Ramos (cell line): ENCODE data around the gene OR2H1.
"Not testable (repeated sequence)": the region's sequence is repeated elsewhere in the genome, so short reads cannot be mapped to it uniquely, and the experiment has no call there.

Experiments used
- in situ Hi-C: fragments of 300-500 bp; cut with MboI; formaldehyde crosslinking; loops from one replicate; pipeline ENCODE4 v1.14.3; 2022; ENCODE audit warnings: low sequenced_read_pairs; ENCODE audit not compliant: unreplicated experiment

Gene OR2H1

DNA sequence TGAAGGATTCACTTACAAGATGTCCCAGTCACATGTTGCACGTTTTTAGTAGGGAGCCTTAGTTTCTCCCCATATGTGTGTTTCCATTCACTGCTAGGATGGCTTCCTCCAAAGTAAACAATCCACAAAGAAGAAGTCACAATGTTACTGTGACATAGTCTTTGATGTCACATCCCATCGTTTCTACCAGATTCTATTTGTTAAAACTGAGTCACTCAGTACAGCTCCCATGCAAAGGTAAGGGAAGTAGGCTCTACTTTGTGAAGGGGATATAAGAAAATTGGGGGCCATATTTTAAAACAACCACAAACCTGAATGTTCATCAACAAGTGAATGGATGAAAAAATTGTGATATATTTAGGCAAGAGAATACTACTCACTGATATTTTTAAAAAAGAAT lies at the start of gene OR2H1, which contains the start of gene OR11A1:
Gene OR2H1, plus strand, starts transcription at position 185 of the 400 bp plus-strand sequence. CDS start 4,615 bp downstream, outside the sequence.
Gene OR11A1, minus strand, starts transcription at position 101 of the 400 bp plus-strand sequence. CDS start 29,430 bp downstream, outside the sequence.
- in situ Hi-C loops, result no loop called here

DNA sequence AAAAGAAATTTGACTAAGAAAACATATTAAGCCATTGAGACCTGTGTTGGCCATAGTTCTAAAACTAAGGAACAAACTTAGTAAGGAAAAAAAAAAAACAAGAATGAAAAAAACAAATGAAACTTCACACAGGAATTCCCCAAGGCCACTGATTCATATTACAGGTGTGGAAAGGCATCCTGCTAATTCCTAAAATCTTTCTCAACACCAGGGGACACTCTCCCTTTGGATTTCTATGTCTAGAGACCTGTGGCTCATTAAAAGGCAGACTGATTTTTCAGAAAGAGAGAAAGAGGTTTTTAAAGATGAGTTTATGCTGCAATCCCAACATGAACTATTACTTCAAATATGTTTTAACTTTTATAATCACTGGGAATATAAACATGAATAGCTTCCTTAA lies 42.4 kb upstream of the OR2H1 start, which contains the start of gene OR12D1:
Gene OR12D1, plus strand, starts transcription at position 341 of the 400 bp plus-strand sequence.
- in situ Hi-C loops, result no loop called here

DNA sequence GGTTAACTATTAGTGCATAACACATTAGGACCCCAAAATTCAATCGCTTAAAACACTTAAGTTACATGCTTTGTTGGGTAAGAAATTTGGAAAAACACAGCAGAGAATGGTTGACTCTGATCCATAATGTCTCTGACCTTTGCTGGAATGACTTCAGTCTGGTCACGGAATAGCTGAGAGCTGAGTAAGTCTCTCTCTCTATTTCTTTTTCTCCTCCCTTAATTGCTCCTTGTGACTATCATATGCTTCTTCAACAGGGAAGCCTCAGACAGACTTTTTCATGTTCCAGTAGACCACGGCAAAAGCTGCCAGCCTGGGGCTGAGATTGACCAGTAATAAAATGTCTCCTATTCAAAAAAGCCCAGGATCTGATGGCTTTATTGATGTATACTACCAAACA lies 37.4 kb upstream of the OR2H1 start:
- in situ Hi-C loops, result no loop called here

DNA sequence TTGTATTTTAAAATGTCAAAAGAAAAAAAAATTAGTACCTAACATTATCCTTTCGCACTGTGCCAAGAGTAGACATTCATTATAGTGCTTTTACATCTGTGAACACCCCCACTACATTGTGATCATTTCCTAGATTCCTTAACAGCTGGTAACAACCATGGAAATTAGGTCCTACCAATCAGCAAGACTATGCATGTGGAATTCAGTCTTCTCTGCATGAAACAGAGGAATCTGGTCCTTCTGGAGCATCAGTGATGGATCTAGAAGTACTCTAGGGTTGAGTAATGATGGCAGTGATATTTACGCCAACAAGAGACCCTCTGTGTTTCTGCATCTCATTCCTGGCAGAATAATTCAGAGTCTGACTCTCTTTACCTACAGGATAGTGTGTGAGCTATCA lies 32.8 kb upstream of the OR2H1 start:
- in situ Hi-C loops, result no loop called here

DNA sequence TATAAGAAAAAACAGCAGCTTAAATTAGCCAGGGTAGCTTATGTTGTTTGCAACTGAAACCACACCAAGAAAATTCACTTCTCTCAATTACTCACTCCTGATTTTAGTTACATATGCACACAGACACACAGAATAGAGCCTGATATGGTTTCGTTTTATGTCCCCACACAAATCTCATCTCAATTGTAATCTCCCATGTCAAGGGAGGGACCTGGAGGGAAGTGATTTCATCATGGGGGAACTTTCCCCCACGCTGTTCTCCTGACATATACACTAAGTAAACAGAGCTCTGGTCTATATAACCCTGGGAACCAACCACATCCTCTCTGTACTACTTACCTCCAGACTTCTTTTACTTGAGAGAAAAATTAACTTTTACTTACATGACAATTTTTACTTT lies 32.4 kb upstream of the OR2H1 start:
- in situ Hi-C loops, result no loop called here

DNA sequence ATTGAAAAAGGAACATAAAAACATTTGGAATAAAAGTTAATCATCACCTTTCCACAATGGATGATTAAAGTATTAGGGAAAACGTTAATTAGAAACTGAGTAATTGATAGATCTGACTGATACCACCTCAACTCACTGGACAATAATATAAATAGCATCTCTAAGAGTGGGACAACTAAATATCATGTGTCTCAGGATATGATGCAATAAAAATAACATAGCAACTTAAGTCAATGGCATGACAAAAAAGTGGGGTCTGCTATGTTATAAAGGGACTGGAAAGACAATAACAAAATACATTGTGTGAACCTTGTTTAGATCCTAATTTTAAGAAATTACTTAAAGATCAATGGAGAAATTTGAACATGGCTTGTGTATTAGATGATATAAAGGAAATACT lies 31.9 kb upstream of the OR2H1 start:
- in situ Hi-C loops, result no loop called here

DNA sequence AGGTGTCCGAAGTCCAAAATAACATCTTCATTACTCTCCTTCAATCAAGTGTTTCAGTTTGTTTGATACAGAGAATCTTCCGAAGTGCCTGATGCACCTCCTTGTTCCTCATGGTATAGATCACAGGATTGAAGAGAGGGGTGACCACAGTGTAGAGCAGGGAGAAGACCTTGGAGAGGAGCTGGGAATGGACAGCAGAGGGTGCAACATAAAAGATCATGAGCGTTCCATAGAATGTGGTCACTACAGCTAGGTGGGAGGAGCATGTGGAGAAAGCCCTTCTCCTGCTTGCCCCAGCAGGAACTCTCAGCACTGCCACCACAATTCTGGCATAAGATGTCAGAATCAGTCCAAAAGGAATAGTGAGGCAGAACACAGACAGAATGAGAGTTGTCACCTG lies 30.3 kb upstream of the OR2H1 start:
- in situ Hi-C loops, result no loop called here

DNA sequence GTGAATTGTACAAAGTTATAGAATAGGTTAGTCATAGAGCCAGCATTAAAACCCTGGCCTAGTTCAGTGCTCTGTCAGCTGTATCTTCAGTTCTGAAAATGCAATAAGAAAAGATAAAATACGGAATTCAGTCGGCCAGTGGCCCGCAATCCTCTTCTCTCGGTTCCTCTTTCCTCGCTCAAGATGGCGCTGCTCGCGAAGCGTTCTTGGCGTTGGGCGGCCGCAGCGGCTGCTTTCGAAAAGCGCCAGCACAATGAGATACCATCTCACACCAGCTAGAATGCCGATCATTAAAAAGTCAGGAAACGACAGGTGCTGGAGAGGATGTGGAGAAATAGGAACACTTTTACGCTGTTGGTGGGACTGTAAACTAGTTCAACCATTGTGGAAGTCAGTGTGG lies 20.2 kb upstream of the OR2H1 start:
- in situ Hi-C loops, result not testable (repeated sequence)

DNA sequence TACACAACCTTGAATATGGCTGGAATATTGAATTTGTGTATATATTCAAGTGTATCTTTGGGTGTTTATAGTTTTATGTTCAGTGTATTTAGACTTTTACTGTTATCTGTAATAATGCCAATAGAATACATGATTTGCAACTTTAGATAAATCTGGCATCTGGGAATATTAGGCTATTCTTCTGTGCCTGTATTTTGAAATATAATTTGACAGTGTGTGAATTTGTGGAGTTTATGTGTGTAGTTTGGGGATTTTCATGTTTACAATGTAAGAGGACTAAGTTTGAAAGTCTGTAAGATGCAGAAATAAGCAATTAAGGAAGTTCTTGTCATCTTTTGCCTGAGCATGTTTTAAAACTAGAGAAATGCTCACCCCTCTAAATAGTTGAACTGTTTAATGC lies 17.9 kb upstream of the OR2H1 start, which contains the start of gene OR10C1:
Gene OR10C1, plus strand, starts transcription at position 301 of the 400 bp plus-strand sequence. CDS start 710 bp downstream, outside the sequence.
- in situ Hi-C loops, result no loop called here

DNA sequence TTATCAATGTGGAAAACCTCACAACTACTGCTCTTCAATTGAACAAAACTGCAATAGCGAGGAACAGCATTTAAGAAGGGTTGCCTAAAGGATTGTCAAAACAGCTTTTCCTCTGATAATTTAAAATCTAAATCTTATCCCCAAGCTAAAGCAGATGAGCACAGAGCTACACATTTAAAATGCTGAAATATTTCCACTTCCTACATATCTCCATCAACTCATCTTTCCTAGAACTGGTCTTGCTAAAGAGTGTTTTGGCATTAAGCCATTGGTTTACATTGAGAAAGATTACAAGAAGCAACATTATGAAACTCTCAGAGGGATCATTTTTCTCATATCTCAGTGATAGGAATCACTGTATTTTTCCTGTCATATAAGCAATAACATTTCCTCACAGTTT lies 14.2 kb upstream of the OR2H1 start:
- in situ Hi-C loops, result no loop called here

DNA sequence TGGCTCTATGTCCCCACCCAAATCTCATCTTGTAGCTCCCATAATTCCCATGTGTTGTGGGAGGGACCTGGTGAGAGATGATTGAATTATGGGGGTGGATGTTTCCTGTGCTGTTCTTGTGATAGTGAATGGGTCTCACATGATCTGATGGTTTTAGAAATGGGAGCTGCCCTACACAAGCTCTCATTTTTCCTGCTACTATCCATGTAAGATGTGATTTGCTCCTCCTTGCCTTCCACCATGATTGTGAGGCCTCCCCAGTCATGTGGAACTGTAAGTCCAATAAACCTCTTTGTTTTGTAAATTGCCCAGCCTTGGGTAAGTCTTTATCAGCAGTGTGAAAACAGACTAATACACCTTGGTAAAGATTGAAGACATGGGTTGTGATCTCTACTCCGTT lies 12.9 kb upstream of the OR2H1 start:
- in situ Hi-C loops, result not testable (repeated sequence)

DNA sequence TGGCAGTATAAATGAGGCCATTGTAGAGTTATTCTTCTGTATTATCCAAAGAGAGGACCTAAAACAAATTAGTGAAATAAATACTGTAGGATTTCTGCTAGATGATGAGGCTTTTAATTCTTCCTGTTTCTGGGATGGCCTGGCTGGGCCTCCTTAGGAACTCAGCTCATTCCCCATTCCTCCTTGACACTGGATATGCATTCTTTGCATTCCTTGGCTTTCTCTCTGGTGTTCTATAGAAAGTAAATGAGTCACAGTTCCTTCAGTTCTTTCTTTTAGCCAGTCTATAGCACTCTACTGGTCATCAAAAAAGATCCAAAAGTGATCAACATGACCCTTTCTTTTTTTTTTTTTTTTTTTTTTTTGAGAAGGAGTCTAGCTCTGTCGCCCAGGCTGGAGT lies 9.3 kb upstream of the OR2H1 start:
- in situ Hi-C loops, result no loop called here

DNA sequence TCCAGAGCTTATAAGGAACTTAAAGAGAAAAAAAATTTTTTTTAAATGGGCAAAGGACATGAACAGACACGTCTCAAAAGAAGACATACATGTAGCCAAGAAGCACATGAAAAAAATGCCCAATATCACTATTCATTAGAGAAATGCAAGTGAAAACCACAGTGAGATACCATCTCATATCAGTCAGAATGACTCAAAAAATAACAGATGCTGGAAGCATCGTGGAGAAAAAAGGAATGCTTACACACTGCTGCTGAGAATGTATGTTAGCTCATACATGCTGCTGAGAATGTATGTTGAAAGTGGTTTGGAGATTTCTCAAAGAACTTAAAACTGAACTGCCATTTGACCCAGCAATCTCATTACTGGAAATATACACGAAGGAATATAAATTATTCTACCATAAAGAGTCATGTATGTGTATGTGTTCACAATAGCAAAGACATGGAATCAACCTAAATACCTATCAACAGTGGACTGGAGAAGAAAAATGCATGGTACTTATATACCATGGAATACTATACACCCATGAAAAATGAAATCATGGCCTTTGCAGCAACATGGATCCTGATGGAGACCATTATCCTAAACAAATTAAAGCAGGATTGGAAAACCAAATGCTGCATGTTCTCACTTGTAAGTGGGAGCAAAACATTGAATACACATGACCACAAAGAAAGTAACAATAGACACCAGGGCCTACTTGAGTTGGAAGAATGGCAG lies 5.3 kb upstream of the OR2H1 start:
- in situ Hi-C loops, result no loop called here

DNA sequence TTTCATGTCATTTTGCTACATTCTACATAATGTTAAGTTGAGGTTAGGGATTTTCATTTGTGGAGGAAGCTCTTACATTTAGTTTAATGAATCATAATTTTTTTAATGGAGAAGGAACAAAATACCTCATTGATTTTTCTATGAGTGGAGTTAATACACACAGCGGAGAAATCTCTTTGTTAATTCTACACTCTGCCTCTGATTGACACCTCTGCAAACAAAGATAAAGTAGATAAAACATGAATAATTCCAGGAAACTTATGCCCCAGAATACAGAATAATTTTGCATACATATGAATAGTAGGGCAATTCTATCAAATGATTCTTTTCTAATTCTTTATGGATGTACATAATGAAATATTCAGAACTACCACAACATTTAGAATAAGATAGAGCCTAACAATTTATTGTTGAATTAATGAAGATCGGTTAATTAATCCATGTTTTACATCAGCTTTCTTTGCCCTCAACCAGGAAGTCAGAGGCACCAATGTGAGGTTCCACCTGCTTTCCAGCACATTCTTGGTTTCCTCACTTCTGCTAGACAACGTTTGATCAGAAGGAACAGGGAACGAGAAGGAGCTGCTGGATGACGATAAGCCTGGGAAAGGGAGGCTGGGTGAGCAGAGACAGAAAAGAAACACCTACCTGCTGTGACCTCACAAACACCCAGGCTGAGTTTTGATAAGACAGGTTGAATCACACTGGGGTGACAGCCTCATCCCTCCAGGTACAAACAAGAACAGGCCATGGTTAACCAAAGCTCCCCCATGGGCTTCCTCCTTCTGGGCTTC lies 4.3 kb downstream of the OR2H1 start:
- in situ Hi-C loops, result no loop called here

DNA sequence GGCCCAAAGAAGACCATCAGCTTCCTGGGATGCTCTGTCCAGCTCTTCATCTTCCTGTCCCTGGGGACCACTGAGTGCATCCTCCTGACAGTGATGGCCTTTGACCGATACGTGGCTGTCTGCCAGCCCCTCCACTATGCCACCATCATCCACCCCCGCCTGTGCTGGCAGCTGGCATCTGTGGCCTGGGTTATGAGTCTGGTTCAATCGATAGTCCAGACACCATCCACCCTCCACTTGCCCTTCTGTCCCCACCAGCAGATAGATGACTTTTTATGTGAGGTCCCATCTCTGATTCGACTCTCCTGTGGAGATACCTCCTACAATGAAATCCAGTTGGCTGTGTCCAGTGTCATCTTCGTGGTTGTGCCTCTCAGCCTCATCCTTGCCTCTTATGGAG lies 5.1 kb downstream of the OR2H1 start:
- in situ Hi-C loops, result no loop called here

DNA sequence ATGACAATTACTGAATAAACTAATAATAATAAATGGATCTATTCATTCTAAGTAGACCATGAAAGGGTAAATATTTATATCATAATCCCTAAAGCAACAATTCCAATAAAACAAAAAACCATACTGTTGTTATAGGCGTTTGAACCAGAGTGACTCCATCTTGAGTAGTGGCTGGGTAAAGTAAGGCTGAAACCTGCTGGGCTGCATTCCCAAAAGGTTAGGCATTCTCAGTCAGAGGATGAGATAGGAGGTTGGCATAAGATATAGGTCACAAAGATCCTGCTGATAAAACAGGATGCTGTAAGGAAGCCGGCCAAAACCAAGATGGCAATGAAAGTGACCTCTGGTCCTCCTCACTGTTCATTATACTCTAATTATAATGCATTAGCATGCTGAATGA lies 8.3 kb downstream of the OR2H1 start:
- in situ Hi-C loops, result no loop called here

DNA sequence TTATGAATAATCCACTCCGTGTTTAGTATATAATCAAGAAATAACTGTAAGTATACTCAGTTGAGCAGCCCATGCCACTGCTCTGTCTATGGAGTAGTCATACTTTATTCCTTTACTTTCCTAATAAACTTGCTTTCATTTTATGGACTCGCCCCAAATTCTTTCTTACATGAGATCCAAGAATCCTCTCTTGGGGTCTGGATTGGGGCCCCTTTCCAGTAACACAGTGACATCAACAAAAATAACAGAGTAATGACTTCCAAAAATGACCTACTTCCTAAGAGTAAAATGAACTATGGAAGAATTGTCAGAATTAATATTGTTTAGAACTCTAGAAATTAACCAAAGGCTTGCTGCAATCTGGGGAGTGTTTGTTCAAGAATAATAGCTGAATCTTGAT lies 8.8 kb downstream of the OR2H1 start:
- in situ Hi-C loops, result no loop called here

DNA sequence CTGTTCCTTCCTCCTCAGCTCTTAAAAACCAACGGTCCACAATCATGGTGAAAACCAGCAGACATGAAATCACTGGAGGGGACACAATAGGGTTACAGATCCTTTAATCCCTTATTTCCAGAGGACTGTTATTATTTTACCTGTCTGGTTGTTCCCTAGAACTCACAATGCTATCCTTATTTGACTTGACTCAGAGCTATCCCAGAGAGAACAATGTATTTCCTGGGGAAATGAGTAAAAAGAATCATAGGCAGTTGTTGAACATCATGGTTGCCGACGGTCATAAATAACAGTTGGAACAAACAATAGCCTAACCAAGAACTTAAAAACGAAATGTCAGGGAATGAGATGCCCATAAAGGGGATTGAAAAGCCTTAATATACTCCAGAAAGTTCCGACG lies 9.3 kb downstream of the OR2H1 start:
- in situ Hi-C loops, result no loop called here

DNA sequence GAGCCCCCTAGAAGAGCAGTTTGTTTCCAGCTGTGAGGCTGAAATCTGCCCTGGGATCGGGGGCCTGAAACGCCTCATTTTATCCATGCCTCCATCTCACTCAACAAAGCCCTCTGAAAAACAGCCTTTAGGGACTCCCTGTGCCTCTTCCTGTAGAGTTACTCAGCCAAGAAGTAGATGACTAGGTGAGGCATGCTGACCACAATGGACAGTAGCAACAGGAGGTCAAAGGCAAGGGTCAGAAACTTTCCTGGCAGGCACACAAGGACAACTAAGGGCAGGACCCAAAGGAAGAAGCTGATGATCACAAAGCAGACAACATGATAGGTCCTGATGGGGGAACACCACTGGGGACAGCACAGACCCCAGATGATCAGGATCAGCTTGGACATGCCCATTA lies 18.0 kb downstream of the OR2H1 start:
- in situ Hi-C loops, result no loop called here

DNA sequence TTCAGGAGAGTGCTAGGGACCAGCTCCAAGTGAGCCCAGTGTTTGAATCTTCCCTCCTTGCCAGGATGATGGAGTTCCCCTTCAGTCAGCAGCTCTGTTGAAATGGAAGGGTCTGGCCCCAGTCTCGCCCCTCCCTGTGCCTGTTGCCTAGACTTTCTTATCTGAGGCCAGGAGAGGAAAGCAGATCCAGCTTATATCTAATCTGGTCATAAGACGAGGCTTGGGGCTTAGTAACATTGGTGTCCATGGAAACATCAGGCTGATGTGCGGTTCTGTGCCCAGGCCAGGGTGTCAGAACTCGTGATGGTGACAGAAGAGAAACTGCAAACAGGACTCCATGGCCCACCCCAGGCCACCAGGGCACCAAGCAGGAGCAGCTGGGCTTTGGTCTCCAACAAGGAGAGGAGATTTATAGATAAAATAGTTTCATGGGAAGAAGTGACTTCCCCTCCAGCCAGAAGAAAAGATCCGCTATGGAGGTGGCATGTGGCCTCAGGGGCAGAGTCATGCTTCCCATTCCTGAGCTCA lies 21.0 kb downstream of the OR2H1 start:
- in situ Hi-C loops, result no loop called here

DNA sequence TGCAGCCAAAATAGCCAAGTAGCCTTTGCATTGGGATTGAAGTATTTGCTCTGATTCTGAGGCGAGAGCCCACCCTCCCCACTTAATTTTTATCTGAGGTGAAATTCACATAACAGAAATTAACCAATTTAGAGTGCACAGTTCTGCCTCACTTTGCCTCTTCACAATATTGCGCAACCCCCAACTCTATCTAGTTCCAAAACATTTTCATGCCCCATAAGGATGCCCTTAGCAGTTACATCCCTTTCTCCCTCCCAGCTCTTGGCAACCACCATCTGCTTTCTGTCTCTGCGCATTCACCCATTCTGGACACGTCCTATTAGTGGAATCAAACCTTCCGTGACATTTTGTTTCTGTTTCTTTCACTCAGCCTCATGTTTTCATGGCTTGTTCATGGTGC lies 21.8 kb downstream of the OR2H1 start:
- in situ Hi-C loops, result no loop called here
